Stimulated activated CD4-positive, alpha-beta T cell treated with anti-CD3 and anti-CD28 coated beads, Interleukin-4, amount 100 ng/mL, for 1 hour (primary cell): ENCODE data around the gene RPS6KA5.

Source experiments
- DNase-seq: peaks from one replicate; pipeline ENCODE4 v3.0.0-alpha.2; 2020

Gene RPS6KA5

DNA sequence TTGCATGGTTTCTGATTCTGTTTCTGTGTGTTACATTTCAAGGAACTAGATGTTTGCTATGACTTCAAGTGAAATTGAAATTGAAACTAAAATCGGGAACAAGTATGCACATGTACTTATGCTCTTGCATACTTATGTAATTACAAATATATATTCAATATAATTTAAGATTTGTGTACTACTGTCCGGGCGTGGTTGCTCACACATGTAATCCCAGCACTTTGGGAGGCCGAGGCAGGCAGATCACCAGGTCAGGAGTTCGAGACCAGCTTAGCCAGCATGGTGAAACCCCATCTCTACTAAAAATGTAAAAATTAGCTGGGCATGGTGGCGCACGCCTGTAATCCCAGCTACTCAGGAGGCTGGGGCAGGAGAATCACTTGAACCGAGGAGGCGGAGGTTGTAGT, 37.8 kb downstream of the RPS6KA5 start:
- DNase-seq, result peak; percentile 9

DNA sequence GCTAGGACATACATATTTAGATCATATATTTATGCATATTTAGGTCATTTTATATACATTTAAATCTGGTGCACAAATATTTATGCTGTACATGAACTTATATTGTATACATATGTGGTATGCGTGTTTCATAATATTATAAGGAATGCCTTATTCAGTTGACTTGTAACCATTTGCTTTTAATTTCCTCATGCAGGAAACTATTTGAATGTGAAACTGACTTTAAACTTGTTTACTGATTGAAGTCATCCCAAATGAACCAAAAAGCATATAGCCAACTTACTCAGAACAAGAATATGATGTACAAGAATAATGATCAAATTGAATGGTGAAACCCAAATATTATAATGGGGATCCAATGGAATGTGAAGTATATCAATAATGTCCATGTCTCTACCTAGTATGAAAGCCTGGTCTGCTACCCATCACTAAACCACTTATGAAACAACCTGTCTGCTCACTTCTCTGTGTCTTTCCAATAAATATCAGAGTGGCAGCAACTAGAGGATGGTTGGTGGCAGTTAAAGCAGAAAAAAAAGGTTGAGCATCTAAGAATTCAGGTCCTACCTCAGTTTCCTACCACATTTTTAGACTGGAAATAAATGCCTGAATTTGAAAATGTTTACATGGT, 38.3 kb downstream of the RPS6KA5 start:
- DNase-seq, result no peak

DNA sequence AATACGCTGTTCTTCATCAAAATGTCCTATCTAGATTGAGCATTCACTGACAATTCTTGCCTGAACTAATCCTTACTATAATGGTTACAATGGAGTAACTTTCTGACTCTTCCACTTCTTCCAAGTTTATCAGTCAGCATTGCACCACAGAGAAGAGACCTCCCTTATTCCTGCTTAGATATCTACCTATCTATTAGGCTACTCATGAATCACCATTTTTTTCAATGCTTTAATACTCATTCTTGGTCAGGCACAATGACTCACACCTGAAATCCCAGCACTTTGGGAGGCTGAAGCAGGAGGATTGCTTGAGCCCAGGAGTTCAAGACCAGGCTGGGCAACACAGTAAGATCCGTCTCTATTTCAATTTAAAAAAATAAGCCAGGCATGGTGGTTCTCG, 39.3 kb downstream of the RPS6KA5 start:
- DNase-seq, result no peak

DNA sequence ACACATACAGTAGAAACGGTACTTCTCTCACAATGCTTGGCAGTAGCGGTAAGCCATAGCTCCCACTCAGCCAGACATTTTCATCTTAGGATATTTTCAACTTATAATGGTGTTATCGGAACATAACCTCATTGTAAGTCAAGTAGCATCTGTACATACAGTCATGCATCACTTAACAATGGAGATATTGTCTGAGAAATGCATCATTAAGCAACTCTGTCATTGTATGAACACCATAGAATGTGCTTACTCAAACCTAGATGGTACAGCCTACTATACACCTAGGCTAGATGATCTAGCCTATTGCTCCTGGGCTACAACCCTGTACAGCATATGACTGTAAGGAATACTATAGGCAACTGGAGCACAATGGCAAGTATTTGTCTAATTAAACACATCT, 40.8 kb downstream of the RPS6KA5 start:
- no peak for DNase-seq

DNA sequence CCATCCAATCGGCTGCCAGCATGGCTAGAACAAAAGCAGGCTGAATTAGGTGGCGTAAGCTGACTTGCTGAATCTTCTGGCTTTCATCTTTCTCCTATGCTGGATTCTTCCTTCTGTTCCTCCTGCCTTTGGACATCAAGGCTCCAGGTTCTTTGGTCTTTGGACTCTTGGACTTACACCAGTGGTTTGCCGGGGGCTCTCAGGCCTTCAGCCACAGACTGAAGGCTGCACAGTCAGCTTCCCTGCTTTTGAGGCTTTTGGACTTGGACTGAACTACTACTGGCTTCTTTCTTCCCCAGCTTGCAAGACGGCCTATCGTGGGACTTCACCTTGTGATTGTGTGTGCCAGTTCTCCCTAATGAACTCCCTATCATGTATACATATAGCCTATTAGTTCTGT, 42.0 kb downstream of the RPS6KA5 start:
- DNase-seq, result no peak

DNA sequence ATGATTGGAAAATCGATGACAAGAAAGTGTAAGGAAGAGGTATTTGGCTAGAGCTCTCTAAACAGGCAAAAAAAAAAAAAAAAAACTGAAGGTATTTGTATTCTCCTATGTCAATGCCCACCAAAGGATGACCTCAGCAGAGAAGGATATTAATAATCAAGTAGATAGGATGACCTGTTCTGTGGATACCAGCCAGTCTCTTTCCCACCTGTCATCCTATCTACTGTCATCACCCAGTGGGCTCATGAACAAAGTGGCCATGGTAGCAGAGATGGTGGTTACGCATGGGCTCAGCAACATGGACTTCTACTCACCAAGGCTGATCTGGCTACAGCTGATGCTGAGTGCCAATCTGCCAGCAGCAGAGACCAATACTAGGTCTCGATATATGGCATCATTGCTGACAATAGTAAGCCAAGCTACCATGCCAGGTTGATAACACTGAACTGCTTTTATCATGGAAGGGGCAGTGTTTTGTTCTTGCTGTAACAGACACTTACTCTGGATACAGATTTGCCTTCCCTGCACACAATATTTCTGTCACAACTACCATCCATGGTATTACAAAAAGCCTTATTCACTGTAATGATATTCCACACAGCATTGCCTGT, 43.5 kb downstream of the RPS6KA5 start:
- DNase-seq, result no peak

DNA sequence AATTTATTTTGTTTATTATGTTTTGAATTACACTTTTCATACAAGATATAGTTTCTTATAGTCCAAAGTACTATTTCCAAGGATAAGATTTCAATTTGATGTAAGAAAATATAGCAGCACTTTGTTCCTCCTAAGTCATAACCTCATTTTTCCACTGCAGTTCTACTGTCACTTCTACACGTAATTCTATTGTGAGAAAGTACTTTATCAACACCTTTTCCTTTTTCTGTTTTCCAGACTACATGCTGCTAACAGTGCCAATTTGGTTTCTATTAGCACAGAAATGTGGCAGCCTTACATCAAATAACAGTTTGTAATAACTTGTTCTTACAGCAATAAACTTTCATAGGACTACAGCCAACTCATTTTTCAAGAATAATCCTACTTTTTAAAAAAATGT, 45.0 kb downstream of the RPS6KA5 start:
- DNase-seq, result no peak

DNA sequence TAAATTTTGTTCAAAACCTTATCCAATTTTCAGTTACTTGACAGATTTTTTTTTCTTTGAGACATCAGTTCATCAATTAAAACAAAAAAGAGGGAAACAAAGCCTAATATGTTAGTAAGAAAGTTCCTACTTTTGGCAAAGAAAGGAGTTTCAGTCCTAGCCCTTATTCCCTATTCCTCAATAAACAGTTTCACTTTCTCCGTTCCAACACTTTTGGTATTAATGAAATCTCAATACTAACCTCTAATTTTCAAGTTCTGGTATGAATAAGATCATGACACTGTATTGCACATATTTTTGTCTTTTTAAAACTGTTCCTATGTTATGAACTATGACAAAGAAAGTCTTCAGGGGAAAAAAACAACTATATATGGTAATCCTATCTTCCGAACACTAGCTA, 48.4 kb downstream of the RPS6KA5 start:
- no peak for DNase-seq

DNA sequence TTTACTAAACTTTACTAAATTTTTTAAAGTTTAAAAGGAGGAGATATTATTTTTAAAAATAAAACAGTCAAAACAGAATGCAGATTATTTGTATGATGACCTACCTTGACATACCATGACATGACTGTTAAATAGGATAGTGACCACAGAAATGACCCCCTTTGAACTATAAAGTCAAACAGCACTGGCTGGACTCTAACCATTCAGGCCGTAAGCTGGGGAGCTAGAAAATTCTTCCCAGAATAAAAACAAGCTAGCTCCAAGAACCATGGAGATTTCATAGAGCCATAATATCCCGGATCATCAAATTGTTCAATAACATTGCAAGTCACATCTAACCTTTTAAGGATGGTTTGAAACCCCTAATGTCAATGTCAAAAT, 50.3 kb downstream of the RPS6KA5 start:
- no peak for DNase-seq

DNA sequence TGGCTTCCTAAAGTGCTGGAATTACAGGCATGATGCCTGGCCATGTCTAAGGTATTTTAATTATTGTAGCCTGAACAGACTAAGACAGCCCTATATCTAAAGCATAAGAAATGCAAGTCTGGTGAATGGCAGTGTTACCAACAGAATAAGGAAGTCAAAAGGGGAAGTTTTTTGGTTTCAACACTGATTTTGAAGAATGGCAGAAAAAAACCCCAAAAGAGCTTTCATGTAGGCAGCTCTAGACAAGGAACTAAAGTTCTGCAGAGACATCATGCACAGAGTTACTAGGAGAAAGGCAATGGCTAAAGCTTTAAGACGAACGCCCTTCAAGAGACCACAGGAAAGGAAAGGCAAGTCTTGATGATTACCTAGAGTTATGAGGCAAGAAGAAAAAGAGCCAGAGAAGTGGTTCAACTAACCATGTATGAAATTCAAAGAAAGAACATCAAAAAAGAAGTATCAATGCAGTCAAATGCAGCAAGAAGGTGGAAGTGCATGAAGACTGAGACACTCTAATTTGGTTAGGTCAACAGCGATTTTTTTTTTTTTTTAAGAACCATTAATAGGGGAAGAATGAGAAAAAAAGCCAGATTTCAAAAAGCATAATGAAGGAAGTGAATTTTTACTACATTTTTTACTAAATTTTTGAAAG, 50.8 kb downstream of the RPS6KA5 start:
- DNase-seq, result no peak

DNA sequence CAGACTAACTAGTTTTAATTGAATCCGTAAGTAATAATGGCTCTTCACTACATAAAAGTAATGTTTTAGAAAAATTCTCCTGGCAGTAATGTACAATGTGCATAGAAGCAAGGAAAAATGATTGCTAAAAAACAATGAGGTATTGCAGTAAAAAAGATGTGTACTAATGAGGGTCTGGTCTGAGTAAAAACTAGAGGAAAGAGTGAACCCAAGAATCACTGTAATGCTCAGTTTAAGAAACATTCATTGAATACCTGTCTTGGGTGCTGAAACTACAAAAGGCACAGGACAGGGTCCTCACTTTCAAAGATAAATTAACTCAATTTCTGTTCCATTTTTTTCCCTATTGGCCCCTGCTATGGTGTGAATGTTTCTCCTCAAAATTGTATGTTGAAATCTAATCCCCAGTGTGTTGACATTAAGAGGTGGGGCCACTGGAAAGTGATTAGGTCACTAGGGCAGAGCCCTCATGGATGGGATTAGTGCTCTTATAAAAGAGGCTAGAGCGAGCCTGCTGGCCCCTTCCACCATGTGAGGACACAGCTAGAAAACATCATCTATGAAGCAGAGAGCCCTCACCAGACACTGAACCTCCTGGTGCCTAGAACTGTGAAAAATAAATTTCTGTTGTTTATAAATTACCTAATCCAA, 51.6 kb downstream of the RPS6KA5 start:
- no peak for DNase-seq

DNA sequence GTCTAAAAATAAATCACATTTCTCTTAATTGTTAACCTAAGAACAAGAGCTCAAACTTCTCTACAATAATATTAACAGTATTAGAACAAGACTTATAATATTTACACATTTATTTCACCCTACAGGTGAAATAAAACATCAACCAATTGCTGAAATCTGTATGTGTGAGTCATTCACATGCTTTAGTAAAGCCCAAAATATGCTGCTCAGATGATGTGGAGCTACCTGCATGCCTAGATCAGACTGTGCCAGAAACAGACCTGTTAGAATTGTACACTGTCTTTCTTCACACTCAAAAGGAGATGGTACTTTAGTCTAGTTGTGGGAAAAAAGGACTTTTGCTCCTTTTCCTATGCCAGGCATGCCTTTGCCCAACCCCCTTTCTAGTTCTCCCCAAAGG, 54.7 kb downstream of the RPS6KA5 start:
- DNase-seq, result no peak

DNA sequence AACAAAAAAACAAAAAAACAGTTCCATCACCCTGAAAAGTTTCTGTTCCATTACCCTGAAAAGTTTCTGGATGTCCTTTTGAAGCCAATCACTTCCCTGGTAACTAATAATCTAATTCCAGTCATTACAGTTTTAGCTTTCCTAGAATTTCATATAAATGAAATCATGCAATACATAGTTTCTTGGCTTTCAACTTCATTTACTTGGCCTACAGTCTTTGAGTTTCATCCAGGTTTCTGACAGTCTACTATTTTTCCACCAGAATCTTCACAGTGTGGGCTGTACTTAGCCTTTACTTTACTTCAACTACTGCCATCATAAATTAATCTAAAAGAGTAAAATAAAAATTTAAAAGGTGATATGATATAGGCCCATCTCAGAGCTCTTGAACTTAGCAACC, 55.5 kb downstream of the RPS6KA5 start:
- DNase-seq, result no peak

DNA sequence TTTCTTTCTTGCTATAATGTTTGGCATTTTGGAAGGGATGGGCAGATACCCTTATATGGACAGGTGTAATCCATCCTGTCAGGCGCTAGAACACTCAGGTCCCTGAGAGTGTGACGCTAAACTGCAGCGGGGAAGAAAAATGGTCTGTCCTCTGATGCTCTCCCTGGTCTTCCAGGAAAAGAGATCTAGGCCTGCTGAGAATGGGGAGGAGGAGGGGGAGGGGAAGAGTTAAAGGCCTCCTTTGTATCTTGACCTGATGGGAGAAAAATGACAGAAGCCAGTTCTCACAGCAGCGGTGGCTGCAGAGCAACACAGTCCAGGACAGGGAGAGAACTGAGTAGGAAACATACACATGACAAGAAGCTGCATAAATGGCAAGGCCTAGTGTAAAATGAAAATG, 61.1 kb downstream of the RPS6KA5 start:
- DNase-seq, result no peak

DNA sequence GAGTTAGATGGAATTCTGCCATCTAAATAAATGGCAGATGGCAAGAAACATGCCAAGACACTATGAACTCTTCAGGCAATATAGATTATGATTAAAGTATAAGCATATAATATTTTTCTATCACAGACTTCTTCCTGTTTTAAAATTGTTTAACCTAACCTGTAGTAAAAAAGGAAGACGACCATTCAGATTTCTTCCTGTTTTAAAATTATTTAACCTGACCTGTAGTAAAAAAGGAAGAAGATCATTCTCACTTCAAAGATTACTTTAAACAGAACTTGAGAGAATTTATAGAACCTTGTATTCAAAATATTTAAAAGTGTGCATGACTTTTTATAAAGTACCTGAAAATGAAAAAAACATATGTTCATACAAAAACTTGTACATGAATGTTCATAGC, 63.5 kb downstream of the RPS6KA5 start:
- no peak for DNase-seq

DNA sequence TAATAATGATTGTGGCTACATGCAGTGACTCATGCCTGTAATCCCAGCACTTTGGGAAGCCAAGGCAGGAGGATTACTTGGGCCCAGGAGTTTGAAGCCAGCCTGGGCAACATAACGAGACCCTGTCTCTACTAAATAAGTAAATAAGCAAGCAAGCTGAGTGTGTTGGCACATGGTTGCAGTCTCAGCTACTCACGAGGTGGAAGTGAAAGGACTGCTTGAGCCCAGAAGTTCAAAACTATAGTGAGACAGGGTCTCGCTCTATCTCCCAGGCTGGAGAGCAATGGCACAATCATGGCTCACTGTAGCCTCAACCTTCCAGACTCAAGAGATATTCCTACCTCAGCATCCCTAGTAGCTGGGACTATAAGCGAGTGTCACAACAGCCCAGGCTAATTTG, 64.7 kb downstream of the RPS6KA5 start:
- DNase-seq, result no peak

DNA sequence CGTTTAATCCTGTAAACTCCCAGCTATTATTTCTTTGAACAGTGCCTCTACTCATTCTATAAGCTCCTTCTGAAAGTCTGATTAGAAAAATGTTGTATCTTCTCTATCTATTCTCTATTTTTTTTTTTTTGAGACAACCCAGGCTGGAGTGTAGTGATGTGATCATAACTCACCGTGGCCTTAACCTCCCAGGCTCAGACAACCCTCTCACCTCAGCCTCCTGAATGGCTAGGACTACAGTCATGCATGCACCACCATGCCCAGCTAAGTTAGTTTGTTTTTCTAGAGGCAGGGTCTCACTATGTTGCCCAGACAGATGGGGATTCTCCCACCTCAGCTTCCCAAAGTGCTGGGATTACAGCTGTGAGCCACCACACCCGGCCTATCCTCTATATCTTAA, 66.6 kb downstream of the RPS6KA5 start:
- DNase-seq, result no peak

DNA sequence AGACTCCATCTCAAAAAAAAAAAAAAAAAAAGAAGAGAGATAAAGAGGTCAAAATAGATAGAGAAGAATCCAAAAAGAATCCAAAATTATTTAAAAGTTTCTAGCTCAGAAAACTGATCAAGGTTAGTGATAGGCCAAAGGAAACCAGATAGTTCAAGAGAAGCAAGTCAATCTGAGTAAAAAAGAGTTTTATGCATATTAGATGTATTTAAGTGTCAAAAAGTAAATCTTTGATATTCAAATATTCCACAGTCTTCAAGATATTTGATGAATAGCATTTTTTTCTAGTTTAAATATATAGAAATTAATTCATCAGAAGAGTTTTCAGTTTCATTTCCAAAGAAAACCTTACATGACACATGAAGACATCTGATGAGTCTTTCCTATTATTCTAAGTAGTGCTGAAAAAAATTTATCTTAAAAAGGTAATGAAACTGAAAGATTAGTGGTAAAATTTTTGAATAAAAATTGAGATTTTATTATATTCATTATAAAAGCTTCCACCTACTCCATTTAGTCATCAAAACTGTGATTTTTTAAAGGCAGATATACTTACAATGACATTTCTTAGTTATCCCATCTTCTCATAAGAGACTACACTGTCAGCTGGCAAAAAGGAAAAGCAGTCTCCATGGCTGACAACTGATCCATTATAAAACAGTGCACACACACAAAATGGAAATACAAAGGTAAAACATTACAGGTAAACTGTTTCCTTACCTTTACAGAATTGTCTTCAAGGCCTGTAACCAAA, 68.6 kb downstream of the RPS6KA5 start:
- no peak for DNase-seq

DNA sequence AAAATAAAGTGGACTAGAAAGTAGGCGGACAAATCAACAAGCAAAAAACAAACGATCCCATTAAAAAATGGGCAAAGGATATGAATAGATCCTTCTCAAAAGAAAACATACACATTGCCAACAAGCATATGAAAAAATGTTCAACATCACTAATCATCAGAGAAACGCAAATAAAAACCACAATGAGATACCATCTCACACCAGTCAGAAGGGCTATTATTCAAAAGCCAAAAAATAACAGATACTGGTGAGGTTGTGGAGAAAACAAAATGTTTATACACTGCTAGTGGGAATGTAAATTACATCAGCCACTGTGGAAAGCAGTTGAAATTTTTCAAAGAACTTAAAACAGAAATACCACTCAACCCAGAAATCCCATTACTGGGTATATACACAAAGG, 70.3 kb downstream of the RPS6KA5 start:
- no peak for DNase-seq

DNA sequence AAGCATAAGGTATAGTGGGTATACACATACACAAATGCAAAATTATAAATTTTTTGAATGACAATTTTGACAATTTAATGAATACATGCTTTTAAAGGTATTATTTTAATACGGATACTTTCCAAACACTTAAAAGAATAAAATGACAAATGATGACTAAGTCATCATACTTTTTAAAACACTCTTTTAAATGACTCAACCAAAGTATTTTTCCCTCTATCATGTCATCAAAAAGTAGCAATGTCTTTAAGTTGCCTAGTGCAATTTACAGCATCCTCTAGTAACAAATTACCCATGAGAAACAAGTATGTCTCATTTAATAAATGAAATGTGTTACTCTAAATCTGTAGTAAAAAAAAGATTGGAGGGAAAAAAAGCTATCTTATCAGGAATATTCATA, 73.3 kb downstream of the RPS6KA5 start:
- DNase-seq, result no peak

DNA sequence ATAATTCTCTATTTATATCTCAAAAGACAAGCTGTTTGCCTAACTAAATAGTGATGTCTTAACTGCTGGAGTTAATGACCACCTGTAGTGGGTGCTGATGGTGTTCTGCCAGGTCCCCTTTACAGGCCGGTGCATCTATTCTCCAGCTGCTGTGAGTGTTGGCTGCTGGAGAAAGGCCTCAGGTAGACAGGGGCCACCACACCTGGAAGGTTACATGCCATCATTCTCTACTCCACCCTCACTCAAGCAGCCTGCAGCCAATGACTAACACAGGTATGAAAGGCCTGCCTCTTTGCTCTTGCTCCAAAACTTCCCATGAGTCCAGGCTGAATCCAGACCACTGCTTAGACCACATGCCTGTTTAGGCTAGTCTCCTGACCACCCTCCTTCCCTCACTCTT, 73.9 kb downstream of the RPS6KA5 start:
- DNase-seq, result no peak

DNA sequence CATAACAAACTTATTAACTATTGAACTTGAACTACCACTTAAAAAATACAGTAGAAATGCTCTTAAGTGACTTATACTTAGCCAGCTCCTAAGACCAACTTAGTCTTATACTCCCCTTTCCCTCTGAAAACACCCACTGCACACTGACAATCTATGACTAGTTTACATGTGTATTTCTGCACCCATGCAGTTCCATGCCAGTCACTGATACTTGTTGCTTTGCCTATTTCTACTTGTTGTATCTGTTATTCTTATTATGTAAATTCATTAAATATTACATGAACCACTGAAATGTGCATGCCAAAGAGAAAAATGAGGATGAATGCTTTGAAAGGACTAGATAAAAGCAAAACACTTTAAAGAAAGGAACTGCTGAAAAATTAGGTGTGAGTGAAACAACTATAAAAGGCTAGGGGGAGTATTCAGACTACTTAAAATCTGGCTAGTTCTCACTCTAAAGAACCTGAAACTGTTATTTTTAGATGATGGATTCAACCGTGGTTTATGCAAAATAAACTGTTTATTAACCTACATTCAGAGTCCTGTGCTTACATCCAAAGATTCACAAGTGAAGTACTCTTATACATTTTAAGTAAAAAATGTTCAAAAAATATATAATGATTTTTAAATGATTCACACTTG, 74.7 kb downstream of the RPS6KA5 start:
- no peak for DNase-seq

DNA sequence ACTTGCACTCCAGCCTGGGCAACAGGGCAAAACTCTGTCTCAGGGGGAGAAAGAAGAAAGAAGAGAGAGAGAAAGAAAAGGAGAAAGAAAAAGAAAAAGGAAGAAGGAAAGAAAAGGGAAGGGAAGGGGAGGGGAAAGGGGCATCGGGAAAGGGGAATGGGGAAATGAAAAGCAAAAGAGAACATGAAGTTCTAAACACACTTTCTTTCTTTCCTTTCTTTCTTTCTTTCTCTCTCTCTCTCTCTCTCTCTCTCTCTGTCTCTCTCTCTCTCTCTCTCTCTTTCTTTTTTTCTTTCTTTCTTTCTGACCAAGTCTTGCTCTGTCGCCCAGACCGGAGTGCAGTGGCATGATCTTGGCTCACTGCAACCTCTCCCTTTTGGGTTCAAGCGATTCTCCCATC, 76.9 kb downstream of the RPS6KA5 start:
- no peak for DNase-seq
